IPS-18a (cell line): ENCODE measurements around the gene CACNA1H.
"Not testable (repeated sequence)": the region's sequence is repeated elsewhere in the genome, so short reads cannot be mapped to it uniquely, and the experiment has no call there.

Source experiments
- H3K27ac ChIP-seq: one replicate; pipeline ENCODE4 v1.5.1; 2013; ENCODE audit warnings: low read length
- H3K27me3 ChIP-seq: one replicate; pipeline ENCODE4 v1.6.1; 2013; ENCODE audit warnings: mild to moderate bottlenecking, low read length; ENCODE audit not compliant: control insufficient read depth, insufficient read depth
- H3K36me3 ChIP-seq: one replicate; pipeline ENCODE4 v1.6.1; 2013; ENCODE audit warnings: low read depth, low read length; ENCODE audit not compliant: control insufficient read depth
- H3K4me1 ChIP-seq: one replicate; pipeline ENCODE4 v1.6.1; 2013; ENCODE audit warnings: low read depth, low read length; ENCODE audit not compliant: control insufficient read depth
- H3K4me3 ChIP-seq: one replicate; pipeline ENCODE4 v1.5.1; 2013; ENCODE audit warnings: low read length
- H3K9ac ChIP-seq: one replicate; pipeline ENCODE4 v1.6.1; 2013; ENCODE audit warnings: mild to moderate bottlenecking, low read length, moderate library complexity
- H3K9me3 ChIP-seq: one replicate; pipeline ENCODE4 v1.6.1; 2013; ENCODE audit warnings: low read depth, low read length; ENCODE audit not compliant: control insufficient read depth

CACNA1H gene

GRCh38 chr16:1223355-1224214 is 70.7 kb downstream of the CACNA1H start:
- no peaks in the 10 kb centered on the region for H3K4me1 ChIP-seq
- no peak overlapping the region for H3K4me3 ChIP-seq
- peaks cover 3% of the 10 kb centered on the region for H3K36me3 ChIP-seq
- no peak overlapping the region for H3K27ac ChIP-seq
- H3K9me3 ChIP-seq = no peaks in the 10 kb centered on the region
- peaks cover 7% of the 10 kb centered on the region for H3K27me3 ChIP-seq
- no peak overlapping the region for H3K9ac ChIP-seq

DNA sequence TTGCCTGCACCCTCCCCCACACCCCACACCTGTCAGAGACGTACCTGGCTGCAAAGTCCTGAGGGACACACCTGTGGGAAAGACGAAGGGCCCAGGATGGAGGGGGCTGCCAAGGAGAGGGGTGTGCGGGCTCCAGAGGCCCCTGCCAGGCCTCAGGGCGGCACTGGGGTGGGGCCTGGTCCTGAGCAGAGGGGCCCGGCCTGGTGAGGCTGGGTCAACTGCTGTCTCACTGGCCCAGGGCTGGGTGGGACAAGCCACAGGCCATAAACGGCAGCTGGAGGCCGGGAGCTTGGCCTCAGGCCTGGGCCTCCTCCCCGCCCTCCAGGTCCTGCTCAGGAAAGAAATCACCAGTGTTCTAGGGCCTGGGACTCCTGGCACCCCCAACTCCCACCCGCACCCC is 71.7 kb downstream of the CACNA1H start:
- H3K4me1 ChIP-seq = no peaks in the 10 kb centered on the region
- H3K9ac ChIP-seq = no peak overlapping the region
- H3K27me3 ChIP-seq = peaks cover 7% of the 10 kb centered on the region
- no peak overlapping the region for H3K27ac ChIP-seq
- H3K4me3 ChIP-seq = no peak overlapping the region
- peaks cover 1% of the 10 kb centered on the region for H3K36me3 ChIP-seq
- H3K9me3 ChIP-seq = no peaks in the 10 kb centered on the region

DNA sequence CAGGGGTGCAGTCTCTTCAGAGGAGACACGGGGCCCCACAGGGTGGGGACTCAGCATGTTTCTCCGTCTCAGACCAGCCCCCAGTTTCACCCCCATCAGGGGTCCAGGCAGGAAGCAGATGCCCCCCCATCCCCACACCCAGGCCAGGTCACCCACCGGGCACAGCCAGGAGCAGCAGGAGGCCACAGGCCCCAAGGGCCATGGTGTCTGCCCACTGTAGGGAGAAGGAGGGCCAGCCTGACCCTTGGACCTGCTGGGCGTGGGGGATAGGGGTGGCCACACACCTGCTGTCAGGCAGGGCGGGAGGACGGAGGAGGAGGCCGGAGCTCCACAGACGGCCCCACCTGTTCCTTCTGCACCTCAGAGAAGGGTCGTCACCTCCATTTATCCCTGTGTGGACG is 72.1 kb downstream of the CACNA1H start, which contains the start of gene TPSG1:
Gene TPSG1 (minus strand): TSS at position 218 of the 401 bp plus-strand sequence. CDS start 16 bp downstream, at position 202.
- Histone ChIP-seq H3K9me3 (no peaks in the 10 kb centered on the region), H3K4me3 (no peak within 1 kb of the TSS), H3K27ac (no peak within 1 kb of the TSS), H3K36me3 (no peaks in the 10 kb centered on the region), H3K27me3 (peaks cover 7% of the 10 kb centered on the region), H3K4me1 (no peaks in the 10 kb centered on the region), H3K9ac (no peak within 1 kb of the TSS)

- not testable (repeated sequence) for H3K27ac ChIP-seq, H3K27me3 ChIP-seq, H3K9ac ChIP-seq, H3K9me3 ChIP-seq, H3K36me3 ChIP-seq, H3K4me1 ChIP-seq, H3K4me3 ChIP-seq
Measured at GRCh38 chr16:1225728-1226311, 72.9 kb downstream of the CACNA1H start.

DNA sequence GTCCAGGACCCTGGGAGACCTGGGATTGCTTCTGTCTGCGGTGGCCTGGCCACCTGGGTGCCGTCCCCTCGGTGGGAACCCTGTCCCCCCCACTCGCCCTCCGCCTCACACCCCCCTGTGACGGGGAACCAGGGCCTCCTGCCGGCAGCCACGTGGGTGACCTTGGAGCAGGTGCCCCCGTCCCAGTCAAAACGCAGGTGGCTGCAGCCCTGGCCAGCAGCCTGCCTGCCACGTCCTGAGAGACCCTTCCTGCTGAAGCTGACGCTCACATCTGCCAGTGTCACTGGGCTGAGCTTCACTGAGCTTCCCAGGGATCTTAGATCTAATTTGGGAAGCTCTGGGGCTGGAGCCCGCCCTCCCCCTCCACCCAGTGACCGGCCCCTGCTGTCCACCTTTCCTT is 73.8 kb downstream of the CACNA1H start:
- H3K4me1 ChIP-seq, H3K9ac ChIP-seq, H3K4me3 ChIP-seq, H3K27ac ChIP-seq, H3K27me3 ChIP-seq, H3K36me3 ChIP-seq, H3K9me3 ChIP-seq: not testable (repeated sequence)

- H3K27me3 ChIP-seq, H3K4me1 ChIP-seq, H3K9me3 ChIP-seq, H3K9ac ChIP-seq, H3K27ac ChIP-seq, H3K36me3 ChIP-seq, H3K4me3 ChIP-seq: not testable (repeated sequence)
Measured at GRCh38 chr16:1228227-1228626, 75.3 kb downstream of the CACNA1H start.

DNA sequence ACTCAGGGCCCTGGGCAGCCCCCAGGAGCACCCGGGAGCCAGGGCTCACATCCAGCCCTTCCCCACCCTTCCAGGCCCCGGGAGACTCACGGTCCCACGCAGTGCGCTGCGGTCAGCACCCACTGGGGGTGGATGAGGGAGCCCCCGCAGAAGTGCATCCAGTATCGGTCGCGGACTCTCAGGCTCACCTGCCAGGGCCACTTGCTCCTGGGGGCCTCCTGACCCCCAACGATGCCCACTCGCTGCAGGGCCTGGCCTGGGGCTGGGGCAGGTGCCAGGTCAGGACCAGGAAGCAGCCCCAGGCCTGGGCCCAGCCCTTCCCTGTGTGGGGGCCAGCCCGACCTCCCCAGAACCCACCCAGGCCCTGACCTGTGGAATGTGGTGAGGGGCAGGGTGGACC is 76.6 kb downstream of the CACNA1H start:
- not testable (repeated sequence) for H3K4me3 ChIP-seq, H3K4me1 ChIP-seq, H3K27ac ChIP-seq, H3K9me3 ChIP-seq, H3K9ac ChIP-seq, H3K36me3 ChIP-seq, H3K27me3 ChIP-seq

DNA sequence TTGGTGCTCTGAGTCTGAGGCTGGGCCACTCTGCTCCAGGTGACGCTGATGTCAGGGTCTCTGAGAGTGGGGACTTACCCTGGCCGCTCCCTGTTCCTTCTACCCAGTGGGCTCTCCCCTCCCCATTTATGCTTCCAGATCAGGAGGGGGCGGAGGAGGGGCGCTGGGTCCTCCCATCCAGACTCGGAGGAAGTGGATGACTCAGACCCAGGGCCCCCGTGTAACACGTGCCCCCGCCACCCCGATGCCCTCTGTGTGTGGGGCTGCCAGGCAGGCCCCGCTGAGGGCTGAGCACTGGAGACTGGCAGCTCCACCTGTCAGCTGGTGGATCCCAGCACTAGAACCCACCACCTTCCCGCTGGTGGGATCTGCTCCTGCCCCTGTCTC is 77.2 kb downstream of the CACNA1H start, which contains the start of gene TPSB2:
Gene TPSB2 (minus strand): TSS at position 101 of the 387 bp plus-strand sequence. CDS start 233 bp downstream, outside the sequence.
- not testable (repeated sequence) for H3K27ac ChIP-seq, H3K9ac ChIP-seq, H3K4me1 ChIP-seq, H3K9me3 ChIP-seq, H3K4me3 ChIP-seq, H3K27me3 ChIP-seq, H3K36me3 ChIP-seq

DNA sequence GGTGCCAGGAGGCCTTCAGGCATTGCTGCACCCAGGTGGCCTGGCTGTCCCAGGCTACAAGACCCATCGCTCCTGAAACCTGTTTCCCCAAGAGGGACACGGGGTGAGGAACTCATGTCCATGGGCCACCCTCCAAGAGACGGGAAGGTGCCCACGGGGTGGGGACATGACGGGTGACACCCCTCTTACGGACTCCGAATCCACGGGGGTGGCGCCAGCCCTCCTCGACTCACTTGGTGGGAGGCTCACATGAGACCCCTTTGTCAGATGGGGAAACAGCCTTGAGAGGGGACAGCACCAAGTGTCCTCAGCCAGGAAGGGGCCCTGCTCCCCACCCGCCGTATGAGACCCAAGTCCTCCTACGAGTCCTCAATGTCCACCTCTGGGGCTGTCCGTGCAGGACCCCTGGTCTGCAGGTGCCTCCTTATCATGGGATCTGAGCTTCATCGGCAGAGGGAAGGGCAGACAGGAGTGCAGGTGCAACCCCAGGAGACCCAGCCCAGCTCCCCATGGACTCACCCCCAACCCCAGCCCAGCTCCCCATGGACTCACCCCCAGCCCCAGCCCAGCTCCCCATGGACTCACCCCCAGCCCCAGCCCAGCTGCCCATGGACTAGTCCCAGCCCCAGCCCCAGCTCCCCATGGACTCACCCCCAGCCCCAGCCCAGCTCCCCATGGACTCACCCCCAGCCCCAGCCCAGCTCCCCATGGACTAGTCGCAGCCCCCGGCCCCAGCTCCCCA is 77.7 kb downstream of the CACNA1H start:
- H3K36me3 ChIP-seq, H3K4me1 ChIP-seq, H3K4me3 ChIP-seq, H3K9me3 ChIP-seq, H3K27ac ChIP-seq, H3K27me3 ChIP-seq, H3K9ac ChIP-seq: not testable (repeated sequence)

- not testable (repeated sequence) for H3K27ac ChIP-seq, H3K9ac ChIP-seq, H3K27me3 ChIP-seq, H3K36me3 ChIP-seq, H3K4me3 ChIP-seq, H3K4me1 ChIP-seq, H3K9me3 ChIP-seq
Measured at GRCh38 chr16:1231301-1231700, 78.4 kb downstream of the CACNA1H start.

- H3K9me3 ChIP-seq, H3K27me3 ChIP-seq, H3K27ac ChIP-seq: not testable (repeated sequence)
Measured at GRCh38 chr16:1232049-1232748, 79.3 kb downstream of the CACNA1H start.

More at GRCh38 chr16:1232049-1232748, 79.3 kb downstream of the CACNA1H start:
- H3K4me1 ChIP-seq, H3K36me3 ChIP-seq, H3K4me3 ChIP-seq, H3K9ac ChIP-seq: not testable (repeated sequence)
